ENCODE measurements around the gene PRR23E.
A peak's percentile ranks its signal among the peaks of the same experiment; 100 is the strongest.

The PRR23E gene

DNA sequence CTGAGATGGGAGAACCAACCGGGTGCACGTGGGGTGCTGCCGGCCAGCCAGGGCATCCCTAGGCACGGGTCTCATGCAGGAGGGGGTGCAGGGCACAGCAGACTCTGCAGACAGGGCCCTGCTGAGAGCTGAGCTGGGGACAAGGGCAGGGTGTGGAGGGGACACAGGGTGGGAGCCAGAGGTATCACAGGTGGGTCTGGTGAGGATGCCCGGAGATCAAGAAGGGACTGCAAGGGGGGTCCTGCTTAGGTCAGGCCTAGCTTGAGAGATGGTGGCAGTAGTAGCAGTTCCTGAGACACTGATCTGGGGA, 39.5 kb upstream of the PRR23E start:
- Histone ChIP-seq H3K36me3 (replicated peaks) (no peaks in the 10 kb centered on the region), H3K27ac (no peak overlapping the region), H3K27me3 (replicated peaks) (no peaks in the 10 kb centered on the region), H3K4me3 (ENCODE audit: low read depth, low read length) (no peak overlapping the region)
- TF ChIP-seq, protein P1, sequence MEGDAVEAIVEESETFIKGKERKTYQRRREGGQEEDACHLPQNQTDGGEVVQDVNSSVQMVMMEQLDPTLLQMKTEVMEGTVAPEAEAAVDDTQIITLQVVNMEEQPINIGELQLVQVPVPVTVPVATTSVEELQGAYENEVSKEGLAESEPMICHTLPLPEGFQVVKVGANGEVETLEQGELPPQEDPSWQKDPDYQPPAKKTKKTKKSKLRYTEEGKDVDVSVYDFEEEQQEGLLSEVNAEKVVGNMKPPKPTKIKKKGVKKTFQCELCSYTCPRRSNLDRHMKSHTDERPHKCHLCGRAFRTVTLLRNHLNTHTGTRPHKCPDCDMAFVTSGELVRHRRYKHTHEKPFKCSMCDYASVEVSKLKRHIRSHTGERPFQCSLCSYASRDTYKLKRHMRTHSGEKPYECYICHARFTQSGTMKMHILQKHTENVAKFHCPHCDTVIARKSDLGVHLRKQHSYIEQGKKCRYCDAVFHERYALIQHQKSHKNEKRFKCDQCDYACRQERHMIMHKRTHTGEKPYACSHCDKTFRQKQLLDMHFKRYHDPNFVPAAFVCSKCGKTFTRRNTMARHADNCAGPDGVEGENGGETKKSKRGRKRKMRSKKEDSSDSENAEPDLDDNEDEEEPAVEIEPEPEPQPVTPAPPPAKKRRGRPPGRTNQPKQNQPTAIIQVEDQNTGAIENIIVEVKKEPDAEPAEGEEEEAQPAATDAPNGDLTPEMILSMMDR (IDR thresholded peaks at IDR 0.05; ENCODE audit: low read depth, low read length, missing control alignments): no peak
- in situ Hi-C loops (cut with HindIII; ENCODE audit: low pct_ligation_motif_present, low sequenced_read_pairs): no loop called here
- DNase-seq: no peak

DNA sequence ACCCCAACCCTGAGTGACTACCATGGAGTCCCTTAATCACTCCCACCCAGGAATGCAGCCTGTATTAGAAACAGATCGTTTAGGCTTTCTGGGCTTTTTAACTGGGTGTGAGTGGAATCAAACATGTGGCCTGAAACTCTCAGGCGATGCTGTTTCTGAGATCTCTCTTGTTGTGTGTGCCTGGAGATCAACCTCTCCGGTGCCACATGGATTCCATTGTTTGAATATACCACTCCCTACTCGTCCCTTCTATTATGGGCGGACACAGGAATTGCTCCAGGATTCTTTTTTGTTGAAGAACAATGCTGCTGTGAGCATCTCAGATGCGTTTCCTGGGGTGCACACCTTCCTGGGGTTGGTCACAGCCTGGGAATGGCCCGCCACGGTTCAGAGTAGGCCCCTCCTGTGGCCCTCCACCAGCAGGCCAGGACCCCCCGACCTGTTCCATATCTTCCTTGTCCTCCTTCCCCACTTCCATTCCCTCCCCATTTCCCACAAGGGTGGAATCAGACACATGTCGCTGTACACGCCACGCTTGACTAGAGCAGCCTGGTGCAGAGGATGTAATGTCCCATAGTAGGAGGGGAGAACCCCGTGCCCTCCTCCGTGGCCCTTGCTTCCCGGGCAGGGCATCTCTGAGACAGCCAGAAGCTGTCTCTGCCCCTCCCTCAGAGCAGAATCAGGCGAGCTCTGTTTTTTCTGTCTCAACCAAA, 36.4 kb upstream of the PRR23E start:
- DNase-seq: no peak
- H3K27me3 ChIP-seq (replicated peaks): no peaks in the 10 kb centered on the region
- TF ChIP-seq, protein P1 (IDR thresholded peaks at IDR 0.05; ENCODE audit: low read depth, low read length, missing control alignments): no peak
- in situ Hi-C loops (cut with HindIII; ENCODE audit: low pct_ligation_motif_present, low sequenced_read_pairs): no loop called here
- no peak overlapping the region for H3K27ac ChIP-seq
- H3K36me3 ChIP-seq (replicated peaks): no peaks in the 10 kb centered on the region
- H3K4me3 ChIP-seq (ENCODE audit: low read depth, low read length): no peak overlapping the region

DNA sequence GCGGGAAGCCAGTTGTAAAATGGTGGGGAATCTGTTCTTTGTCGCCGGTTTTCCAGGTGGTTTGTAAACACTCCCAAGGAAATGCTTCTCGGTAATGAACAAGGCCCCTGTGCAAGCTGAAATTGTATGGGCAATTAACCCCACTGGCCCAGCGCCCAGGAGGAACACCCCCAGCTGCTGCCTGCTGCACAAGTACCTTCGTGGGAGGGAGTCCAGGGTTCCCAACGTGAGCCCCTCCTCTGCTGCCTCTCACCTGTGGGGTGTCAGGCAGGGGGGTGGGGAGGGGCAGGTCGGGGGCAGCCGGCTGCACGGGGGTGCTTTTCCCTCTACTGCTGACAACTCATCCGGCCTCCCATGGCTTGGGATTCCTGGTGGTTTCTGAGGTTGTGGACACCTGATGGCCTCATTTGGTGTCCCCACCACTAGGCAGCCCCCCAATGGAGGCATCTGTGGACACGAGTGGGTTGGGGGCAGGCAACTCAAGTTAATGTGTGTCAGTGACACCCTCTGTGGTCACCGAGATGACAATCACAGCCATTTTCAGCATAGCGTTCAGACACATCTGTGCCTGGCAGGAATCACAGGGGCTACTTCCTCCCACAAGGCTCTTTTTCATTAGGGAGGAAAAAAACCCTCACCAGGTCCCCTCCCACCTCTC, 35.6 kb upstream of the PRR23E start:
- in situ Hi-C loops (cut with HindIII; ENCODE audit: low pct_ligation_motif_present, low sequenced_read_pairs): no loop called here
- H3K27me3 ChIP-seq (replicated peaks): no peaks in the 10 kb centered on the region
- no peak for DNase-seq
- TF ChIP-seq, protein P1 (IDR thresholded peaks at IDR 0.05; ENCODE audit: low read depth, low read length, missing control alignments): no peak
- no peaks in the 10 kb centered on the region for H3K36me3 ChIP-seq (replicated peaks)
- no peak overlapping the region for H3K4me3 ChIP-seq (ENCODE audit: low read depth, low read length)
- no peak overlapping the region for H3K27ac ChIP-seq

DNA sequence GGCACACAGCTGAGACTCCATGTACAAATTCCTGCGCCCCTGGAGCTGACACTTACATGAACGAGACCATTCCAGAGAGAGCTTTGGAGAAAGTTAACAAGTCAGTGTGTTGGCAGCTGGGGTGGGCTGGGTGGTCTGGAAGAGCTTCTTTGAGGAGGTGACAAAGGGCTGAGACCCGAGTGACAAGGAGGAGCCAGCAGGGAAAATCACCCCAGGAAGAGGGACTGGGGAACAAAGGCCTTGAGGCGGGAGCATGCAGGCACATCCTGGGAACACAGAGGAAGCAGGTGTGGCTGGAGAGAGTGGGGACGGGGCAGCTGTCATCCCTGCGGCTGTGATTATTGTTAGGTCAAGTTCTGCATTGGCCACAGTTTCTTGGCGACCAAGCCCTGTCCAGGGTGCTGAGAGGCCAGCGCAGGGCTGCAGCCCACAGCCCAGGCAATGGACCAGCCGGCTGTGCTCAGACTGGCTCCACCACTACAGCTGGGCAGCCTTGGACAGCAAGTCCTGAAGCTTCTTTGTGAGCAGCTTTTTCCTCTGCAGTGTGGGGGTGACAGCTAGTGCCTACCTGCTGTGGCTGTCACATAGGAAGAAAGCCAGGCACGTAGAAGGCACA, 34.2 kb upstream of the PRR23E start:
- H3K4me3 ChIP-seq (ENCODE audit: low read depth, low read length): no peak overlapping the region
- in situ Hi-C loops (cut with HindIII; ENCODE audit: low pct_ligation_motif_present, low sequenced_read_pairs): no loop called here
- no peak overlapping the region for H3K27ac ChIP-seq
- DNase-seq: peak; percentile 9
- H3K27me3 ChIP-seq (replicated peaks): no peaks in the 10 kb centered on the region
- TF ChIP-seq, protein P1 (IDR thresholded peaks at IDR 0.05; ENCODE audit: low read depth, low read length, missing control alignments): no peak
- no peaks in the 10 kb centered on the region for H3K36me3 ChIP-seq (replicated peaks)

DNA sequence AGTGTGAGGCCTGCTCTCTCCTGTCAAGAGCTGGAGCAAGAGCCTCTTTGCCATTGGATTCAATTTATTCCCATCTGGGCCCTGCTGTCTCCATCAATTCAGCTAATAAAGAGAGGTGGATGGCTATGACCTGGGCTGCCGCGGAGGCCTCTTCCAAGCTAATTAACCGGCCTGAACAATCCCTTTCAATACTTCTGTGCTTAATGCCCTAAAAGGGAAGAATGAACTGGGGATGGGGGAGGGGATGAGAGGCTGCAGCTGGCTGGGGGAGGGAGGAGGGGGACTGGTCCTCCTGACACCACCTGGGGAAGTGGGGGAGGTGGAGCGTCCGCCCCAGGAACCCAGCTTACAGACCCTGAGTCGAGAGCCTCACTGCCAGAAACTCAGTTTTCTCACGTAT, 33.4 kb upstream of the PRR23E start:
- DNase-seq: no peak
- Histone ChIP-seq H3K27ac (no peak overlapping the region), H3K4me3 (ENCODE audit: low read depth, low read length) (no peak overlapping the region), H3K27me3 (replicated peaks) (no peaks in the 10 kb centered on the region), H3K36me3 (replicated peaks) (no peaks in the 10 kb centered on the region)
- TF ChIP-seq, protein P1 (IDR thresholded peaks at IDR 0.05; ENCODE audit: low read depth, low read length, missing control alignments): no peak
- in situ Hi-C loops (cut with HindIII; ENCODE audit: low pct_ligation_motif_present, low sequenced_read_pairs): no loop called here
